Measurements from ENCODE around the gene CYB561D2.

DNA sequence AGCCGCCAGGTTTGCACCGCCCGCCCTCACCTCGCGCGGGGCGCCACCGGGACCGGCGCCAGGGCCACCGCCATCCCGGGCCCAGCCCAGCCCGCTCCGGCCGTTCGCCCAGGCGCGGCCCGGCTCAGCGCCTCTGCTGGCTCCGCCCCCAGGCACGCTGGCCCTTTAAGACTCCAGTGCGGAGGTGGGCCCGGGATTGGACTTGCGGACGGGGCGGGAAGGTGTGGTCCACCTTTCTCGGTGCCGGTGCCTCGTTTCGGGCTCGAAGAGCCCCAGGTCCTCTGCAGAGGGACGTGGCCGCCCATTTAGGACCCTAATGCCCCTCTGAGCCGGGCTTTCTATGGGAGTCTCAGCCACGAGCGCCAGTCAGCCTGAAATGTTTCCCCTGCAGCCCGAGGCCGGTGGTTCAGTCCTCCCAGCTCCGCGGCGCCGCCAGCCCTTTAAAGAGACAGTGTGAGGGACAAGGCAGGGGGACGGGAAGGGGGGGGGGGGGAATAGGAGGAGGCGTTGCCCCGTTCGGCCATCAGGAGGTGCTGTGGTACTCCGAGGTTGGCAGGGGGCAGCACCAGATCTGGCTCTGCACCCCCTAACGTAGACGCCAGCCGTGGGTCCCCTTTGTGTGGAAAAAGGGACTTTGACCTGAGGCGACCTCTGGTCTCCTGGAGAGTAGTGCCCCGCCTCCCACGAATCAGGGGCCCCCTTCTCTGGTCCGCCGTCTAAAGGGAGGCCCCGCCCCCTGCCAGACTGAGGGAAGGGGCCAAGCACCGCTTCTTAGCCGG, 29.1 kb upstream of the CYB561D2 start:
- peak; percentile 78 for TF ChIP-seq CTCF (IDR thresholded peaks at IDR 0.05)
- TF ChIP-seq, protein P1, sequence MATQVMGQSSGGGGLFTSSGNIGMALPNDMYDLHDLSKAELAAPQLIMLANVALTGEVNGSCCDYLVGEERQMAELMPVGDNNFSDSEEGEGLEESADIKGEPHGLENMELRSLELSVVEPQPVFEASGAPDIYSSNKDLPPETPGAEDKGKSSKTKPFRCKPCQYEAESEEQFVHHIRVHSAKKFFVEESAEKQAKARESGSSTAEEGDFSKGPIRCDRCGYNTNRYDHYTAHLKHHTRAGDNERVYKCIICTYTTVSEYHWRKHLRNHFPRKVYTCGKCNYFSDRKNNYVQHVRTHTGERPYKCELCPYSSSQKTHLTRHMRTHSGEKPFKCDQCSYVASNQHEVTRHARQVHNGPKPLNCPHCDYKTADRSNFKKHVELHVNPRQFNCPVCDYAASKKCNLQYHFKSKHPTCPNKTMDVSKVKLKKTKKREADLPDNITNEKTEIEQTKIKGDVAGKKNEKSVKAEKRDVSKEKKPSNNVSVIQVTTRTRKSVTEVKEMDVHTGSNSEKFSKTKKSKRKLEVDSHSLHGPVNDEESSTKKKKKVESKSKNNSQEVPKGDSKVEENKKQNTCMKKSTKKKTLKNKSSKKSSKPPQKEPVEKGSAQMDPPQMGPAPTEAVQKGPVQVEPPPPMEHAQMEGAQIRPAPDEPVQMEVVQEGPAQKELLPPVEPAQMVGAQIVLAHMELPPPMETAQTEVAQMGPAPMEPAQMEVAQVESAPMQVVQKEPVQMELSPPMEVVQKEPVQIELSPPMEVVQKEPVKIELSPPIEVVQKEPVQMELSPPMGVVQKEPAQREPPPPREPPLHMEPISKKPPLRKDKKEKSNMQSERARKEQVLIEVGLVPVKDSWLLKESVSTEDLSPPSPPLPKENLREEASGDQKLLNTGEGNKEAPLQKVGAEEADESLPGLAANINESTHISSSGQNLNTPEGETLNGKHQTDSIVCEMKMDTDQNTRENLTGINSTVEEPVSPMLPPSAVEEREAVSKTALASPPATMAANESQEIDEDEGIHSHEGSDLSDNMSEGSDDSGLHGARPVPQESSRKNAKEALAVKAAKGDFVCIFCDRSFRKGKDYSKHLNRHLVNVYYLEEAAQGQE (IDR thresholded peaks at IDR 0.05; ENCODE audit: insufficient read depth in 1 of 2, low read depth in 2 of 2, low read length in 1 of 2): no peak
